Neuron (in vitro differentiated cells): ENCODE data around the gene MMEL1.
"Not testable (repeated sequence)": the region's sequence is repeated elsewhere in the genome, so short reads cannot be mapped to it uniquely, and the experiment has no call there.

ENCODE experiments used
- H2AFZ ChIP-seq: one replicate; pipeline ENCODE4 v1.6.1; 2013; ENCODE audit warnings: low read depth, mild to moderate bottlenecking, inconsistent platforms, low read length, moderate library complexity
- H3K27me3 ChIP-seq: one replicate; pipeline ENCODE4 v1.6.1; 2013; ENCODE audit warnings: low read length; ENCODE audit not compliant: insufficient read depth
- H3K36me3 ChIP-seq: one replicate; pipeline ENCODE4 v1.6.1; 2013; ENCODE audit warnings: low read length; ENCODE audit not compliant: insufficient read depth
- H3K4me1 ChIP-seq: one replicate; pipeline ENCODE4 v1.6.1; 2013; ENCODE audit warnings: low read length; ENCODE audit not compliant: insufficient read depth
- H3K4me3 ChIP-seq: 2 replicates; pipeline ENCODE4 v1.5.1; 2013; ENCODE audit warnings: mild to moderate bottlenecking, low read length, moderate library complexity
- H3K9me3 ChIP-seq: one replicate; pipeline ENCODE4 v1.6.1; 2013; ENCODE audit warnings: low read length

The MMEL1 gene

DNA sequence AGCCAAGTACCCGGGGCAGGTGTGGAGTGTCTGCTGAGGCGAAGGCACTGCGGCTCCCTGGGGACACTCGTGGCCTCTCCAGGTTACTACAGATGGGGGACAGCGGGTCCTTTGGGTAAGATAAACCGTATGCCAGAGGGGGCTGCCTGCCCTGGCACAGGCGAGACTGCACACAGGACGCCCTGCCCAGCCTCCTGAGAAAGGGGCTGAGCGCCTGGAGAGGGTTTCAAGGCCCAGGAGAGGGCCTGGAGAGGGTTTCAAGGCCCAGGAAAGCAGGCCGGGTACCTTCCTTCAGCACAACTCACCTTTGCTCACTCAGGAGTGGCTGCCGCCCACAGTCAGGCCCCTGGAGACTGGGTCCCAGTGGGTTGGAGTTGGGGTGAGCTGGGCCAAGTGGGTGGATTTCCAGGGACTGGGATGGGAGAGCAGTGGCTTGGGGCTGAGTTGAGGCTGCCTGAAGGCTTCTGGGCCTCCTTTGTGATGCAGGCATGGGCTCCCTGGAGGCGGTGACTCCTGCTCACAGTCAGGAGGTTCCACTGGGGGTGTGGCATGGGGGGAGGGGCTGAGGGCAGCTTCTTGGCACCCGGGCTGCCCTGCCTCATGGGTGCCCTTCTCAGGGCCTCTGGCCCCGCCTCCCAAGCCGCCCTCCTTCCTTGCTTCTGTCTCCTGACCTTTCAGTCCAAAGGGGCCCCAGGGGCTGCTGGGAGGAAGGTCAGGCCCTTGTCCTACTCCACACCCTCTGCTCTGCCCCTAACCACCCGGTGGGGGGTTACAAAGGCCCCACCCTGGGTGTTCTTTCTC lies at the start of gene MMEL1:
Gene MMEL1 (minus strand): TSS at position 456 of the 801 bp plus-strand sequence. CDS start 3,532 bp downstream, outside the sequence.
- H3K27me3 ChIP-seq, result peaks cover 45% of the 10 kb centered on the region
- no peaks in the 10 kb centered on the region for H3K36me3 ChIP-seq
- peaks cover 4% of the 10 kb centered on the region for H3K4me1 ChIP-seq
- H2AFZ ChIP-seq, result no peak within 1 kb of the TSS
- H3K4me3 ChIP-seq, result no peak within 1 kb of the TSS
- H3K9me3 ChIP-seq, result no peaks in the 10 kb centered on the region

GRCh38 chr1:2676726-2677125 lies 43.9 kb upstream of the MMEL1 start:
- H3K4me3 ChIP-seq, H3K36me3 ChIP-seq, H3K27me3 ChIP-seq, H2AFZ ChIP-seq, H3K4me1 ChIP-seq, H3K9me3 ChIP-seq: not testable (repeated sequence)

DNA sequence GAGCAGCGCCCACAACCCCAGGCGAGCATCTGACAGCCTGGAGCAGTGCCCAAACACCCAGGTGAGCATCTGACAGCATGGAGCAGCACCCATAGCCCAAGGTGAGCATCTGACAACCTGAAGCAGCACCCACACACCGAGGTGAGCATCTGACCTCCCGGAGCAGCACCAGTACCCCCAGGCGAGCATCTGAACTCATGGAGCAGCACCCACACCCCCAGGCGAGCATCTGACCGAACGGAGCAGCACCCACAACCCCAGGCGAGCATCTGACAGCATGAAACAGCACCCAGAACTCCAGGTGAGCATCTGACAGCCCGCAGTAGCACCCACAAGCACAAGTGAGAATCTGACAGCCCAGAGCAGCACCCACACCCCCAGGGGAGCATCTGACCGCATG lies 38.8 kb upstream of the MMEL1 start:
- H3K27me3 ChIP-seq, result not testable (repeated sequence)

GRCh38 chr1:2659806-2660205 lies 27.0 kb upstream of the MMEL1 start:
- H3K4me3 ChIP-seq, H3K4me1 ChIP-seq, H2AFZ ChIP-seq, H3K36me3 ChIP-seq, H3K9me3 ChIP-seq: not testable (repeated sequence)
- H3K27me3 ChIP-seq, result peaks cover 16% of the 10 kb centered on the region

More for the DNA sequence above, 38.8 kb upstream of the MMEL1 start:
- not testable (repeated sequence) for H3K36me3 ChIP-seq, H3K4me3 ChIP-seq, H3K4me1 ChIP-seq, H2AFZ ChIP-seq, H3K9me3 ChIP-seq

- not testable (repeated sequence) for H3K4me1 ChIP-seq, H2AFZ ChIP-seq, H3K4me3 ChIP-seq, H3K9me3 ChIP-seq, H3K36me3 ChIP-seq
- peaks cover 34% of the 10 kb centered on the region for H3K27me3 ChIP-seq
Measured at GRCh38 chr1:2657909-2658308, 25.1 kb upstream of the MMEL1 start.

DNA sequence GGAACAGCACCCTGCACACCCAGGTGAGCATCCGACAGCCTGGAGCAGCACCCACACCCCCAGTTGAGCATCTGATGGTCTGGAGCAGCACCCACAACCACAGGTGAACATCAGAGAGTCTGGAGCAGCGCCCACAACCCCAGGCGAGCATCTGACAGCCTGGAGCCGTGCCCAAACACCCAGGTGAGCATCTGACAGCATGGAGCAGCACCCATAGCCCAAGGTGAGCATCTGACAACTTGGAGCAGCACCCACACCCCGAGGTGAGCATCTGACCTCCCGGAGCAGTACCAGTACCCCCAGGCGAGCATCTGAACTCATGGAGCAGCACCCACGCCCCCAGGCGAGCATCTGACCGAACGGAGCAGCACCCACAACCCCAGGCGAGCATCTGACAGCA lies 24.3 kb upstream of the MMEL1 start:
- H3K4me1 ChIP-seq, H3K9me3 ChIP-seq, H2AFZ ChIP-seq, H3K36me3 ChIP-seq, H3K4me3 ChIP-seq: not testable (repeated sequence)
- H3K27me3 ChIP-seq, result peaks cover 40% of the 10 kb centered on the region

- H3K9me3 ChIP-seq, H2AFZ ChIP-seq, H3K36me3 ChIP-seq, H3K4me3 ChIP-seq, H3K4me1 ChIP-seq: not testable (repeated sequence)
- peaks cover 50% of the 10 kb centered on the region for H3K27me3 ChIP-seq
Measured at GRCh38 chr1:2655598-2656434, 23.0 kb upstream of the MMEL1 start.

GRCh38 chr1:2654443-2654948 lies 21.7 kb upstream of the MMEL1 start:
- H3K4me1 ChIP-seq, H3K36me3 ChIP-seq, H2AFZ ChIP-seq, H3K4me3 ChIP-seq, H3K9me3 ChIP-seq: not testable (repeated sequence)
- peaks cover 50% of the 10 kb centered on the region for H3K27me3 ChIP-seq

GRCh38 chr1:2653741-2654442 lies 21.1 kb upstream of the MMEL1 start:
- H3K9me3 ChIP-seq, H3K4me1 ChIP-seq, H3K36me3 ChIP-seq, H2AFZ ChIP-seq, H3K4me3 ChIP-seq: not testable (repeated sequence)
- H3K27me3 ChIP-seq, result peaks cover 50% of the 10 kb centered on the region

DNA sequence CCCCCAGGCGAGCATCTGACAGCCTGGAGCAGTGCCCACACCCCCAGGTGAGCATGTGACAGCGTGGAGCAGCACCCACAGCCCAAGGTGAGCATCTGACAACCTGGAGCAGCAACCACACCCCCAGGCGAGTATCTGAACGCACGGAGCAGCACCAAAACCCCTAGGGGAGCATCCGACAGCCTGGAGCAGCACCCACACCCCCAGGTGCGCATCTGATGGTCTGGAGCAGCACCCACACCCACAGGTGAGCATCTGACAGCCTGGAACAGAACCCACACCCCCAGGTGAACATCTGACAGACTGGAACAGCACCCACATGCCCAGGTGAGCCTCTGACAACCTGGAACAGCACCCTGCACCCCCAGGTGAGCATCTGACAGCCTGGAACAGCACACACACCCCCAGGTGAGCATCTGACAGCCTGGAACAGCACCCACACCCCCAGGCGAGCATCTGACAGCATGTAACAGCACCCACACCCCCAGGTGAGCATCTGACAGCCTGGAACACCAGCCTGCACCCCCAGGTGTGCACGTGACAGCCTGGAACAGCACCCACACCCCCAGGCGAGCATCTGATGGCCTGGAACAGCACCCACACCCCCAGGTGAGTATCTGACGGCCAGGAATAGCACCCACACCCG lies 20.2 kb upstream of the MMEL1 start:
- not testable (repeated sequence) for H3K4me3 ChIP-seq, H2AFZ ChIP-seq, H3K9me3 ChIP-seq, H3K36me3 ChIP-seq, H3K4me1 ChIP-seq
- H3K27me3 ChIP-seq, result peaks cover 50% of the 10 kb centered on the region

GRCh38 chr1:2652152-2652925 lies 19.5 kb upstream of the MMEL1 start:
- H2AFZ ChIP-seq, H3K36me3 ChIP-seq, H3K4me1 ChIP-seq, H3K4me3 ChIP-seq, H3K9me3 ChIP-seq: not testable (repeated sequence)
- H3K27me3 ChIP-seq, result peaks cover 47% of the 10 kb centered on the region

GRCh38 chr1:2650967-2651645 lies 18.3 kb upstream of the MMEL1 start:
- peaks cover 43% of the 10 kb centered on the region for H3K27me3 ChIP-seq
- H3K4me3 ChIP-seq, result no peak overlapping the region
- no peak overlapping the region for H2AFZ ChIP-seq
- H3K9me3 ChIP-seq, result peaks cover 2% of the 10 kb centered on the region
- no peaks in the 10 kb centered on the region for H3K36me3 ChIP-seq
- H3K4me1 ChIP-seq, result no peaks in the 10 kb centered on the region
